K562 (cell line): Measurements from ENCODE around the gene AGPAT1. TPM values are rescaled to one million over a fixed set of nuclear protein-coding genes. Genes with fewer than 3 reads are reported as not detected.

Experiments
- CHAMP1 ChIP-seq: fragments of 450-650 bp; IDR thresholded peaks from 2 replicates; pipeline ENCODE4 v1.6.1; 2016; ENCODE audit warnings: mild to moderate bottlenecking
- CHCHD3 ChIP-seq: fragments of 250-450 bp; sonication (Bioruptor Pico); IDR thresholded peaks from 2 replicates; pipeline ENCODE4 v2.1.2; 2022; ENCODE audit warnings: mild to moderate bottlenecking
- FOXK2 ChIP-seq, 2 experiments: fragments of 450-650 bp; IDR thresholded peaks in 1 of 2; conservative IDR thresholded peaks in 1 of 2; 2 replicates each; pipeline ENCODE4 v1.6.1; 2016; ENCODE audit warnings: low read depth in 2 of 2, mild to moderate bottlenecking in 1 of 2
- MECOM ChIP-seq: fragments of 250-450 bp; sonication (Bioruptor Pico); IDR thresholded peaks from 2 replicates; pipeline ENCODE4 v1.8.0; 2022; ENCODE audit warnings: inconsistent platforms
- NCOA4 ChIP-seq: fragments of 450-650 bp; IDR thresholded peaks from 2 replicates; pipeline ENCODE4 v1.6.1; 2018; ENCODE audit warnings: mild to moderate bottlenecking; ENCODE audit not compliant: partially characterized antibody
- POLR2B ChIP-seq: fragments of 450-650 bp; IDR thresholded peaks from 2 replicates; pipeline ENCODE4 v1.6.1; 2018; ENCODE audit warnings: low read depth; ENCODE audit not compliant: partially characterized antibody
- RBM14 ChIP-seq: fragments of 200-400 bp; formaldehyde crosslinking; IDR thresholded peaks from 2 replicates; pipeline ENCODE4 v1.6.1; 2018; ENCODE audit warnings: low read depth, mild to moderate bottlenecking, low read length, moderate library complexity, borderline replicate concordance; ENCODE audit not compliant: insufficient read depth
- SMARCB1 ChIP-seq: IDR thresholded peaks from 2 replicates; pipeline ENCODE4 v1.6.1; 2011; ENCODE audit warnings: improper control_type of control experiment, low read depth; ENCODE audit not compliant: insufficient read length
- TEAD1 ChIP-seq, 2 experiments: fragments of 450-650 bp in 1 of 2; sonication (generic) in 1 of 2; formaldehyde crosslinking; IDR thresholded peaks; 2 replicates each; pipeline versions ENCODE4 v1.4.0 to v1.8.0; 2020 to 2022; ENCODE audit warnings: mild to moderate bottlenecking in 2 of 2, missing genetic modification reagents in 1 of 2
- TSC22D4 ChIP-seq: fragments of 450-650 bp; IDR thresholded peaks from 2 replicates; pipeline ENCODE4 v1.6.1; 2016; ENCODE audit warnings: missing genetic modification characterization, missing biosample characterization, control low read depth
- ZNF134 ChIP-seq: fragments of 250-450 bp; sonication (Bioruptor Pico); conservative IDR thresholded peaks from 2 replicates; pipeline ENCODE4 v1.4.0; 2020
- polyA plus RNA-seq, 8 experiments: library from polyadenylated mRNA; depleted of rRNA in 4 of 8; stranded (reverse) in 5 of 8; unstranded in 3 of 8; fragments of >200 nt; fragmentation: Nextera tagmentation in 2 of 8; fragmentation: Illumina TruSeq in 1 of 8; extraction: Ambion mirVana in 2 of 8; extraction: Trizol in 1 of 8; gene quantifications; 2 replicates each; pipeline versions ENCODE4 v1.2.1 to v1.2.3, GENCODE V29; 2011 to 2014; ENCODE audit warnings: inconsistent platforms in 1 of 8, missing spikeins in 1 of 8
- total RNA-seq, 7 experiments: library from RNA; depleted of rRNA in 6 of 7; stranded (reverse); fragments of >200 nt in 6 of 7; fragmentation: Illumina TruSeq in 2 of 7; extraction: Trizol in 2 of 7; gene quantifications; 2 replicates each; pipeline versions ENCODE4 v1.2.1 to v1.2.3, GENCODE V29; 2011 to 2021; ENCODE audit warnings: low replicate concordance in 1 of 7
- TF ChIP-seq, protein P1 (sequence below): fragments of 450-650 bp; IDR thresholded peaks from 2 replicates; pipeline ENCODE4 v1.6.1; 2016; ENCODE audit warnings: low read depth

Gene AGPAT1
- total and polyA plus RNA-seq, 9 of the 15 experiments (the other 6 are each of a cell fraction or from before 2014, with no cell fraction given), result 37.9 to 176 (median 69.4) TPM

DNA sequence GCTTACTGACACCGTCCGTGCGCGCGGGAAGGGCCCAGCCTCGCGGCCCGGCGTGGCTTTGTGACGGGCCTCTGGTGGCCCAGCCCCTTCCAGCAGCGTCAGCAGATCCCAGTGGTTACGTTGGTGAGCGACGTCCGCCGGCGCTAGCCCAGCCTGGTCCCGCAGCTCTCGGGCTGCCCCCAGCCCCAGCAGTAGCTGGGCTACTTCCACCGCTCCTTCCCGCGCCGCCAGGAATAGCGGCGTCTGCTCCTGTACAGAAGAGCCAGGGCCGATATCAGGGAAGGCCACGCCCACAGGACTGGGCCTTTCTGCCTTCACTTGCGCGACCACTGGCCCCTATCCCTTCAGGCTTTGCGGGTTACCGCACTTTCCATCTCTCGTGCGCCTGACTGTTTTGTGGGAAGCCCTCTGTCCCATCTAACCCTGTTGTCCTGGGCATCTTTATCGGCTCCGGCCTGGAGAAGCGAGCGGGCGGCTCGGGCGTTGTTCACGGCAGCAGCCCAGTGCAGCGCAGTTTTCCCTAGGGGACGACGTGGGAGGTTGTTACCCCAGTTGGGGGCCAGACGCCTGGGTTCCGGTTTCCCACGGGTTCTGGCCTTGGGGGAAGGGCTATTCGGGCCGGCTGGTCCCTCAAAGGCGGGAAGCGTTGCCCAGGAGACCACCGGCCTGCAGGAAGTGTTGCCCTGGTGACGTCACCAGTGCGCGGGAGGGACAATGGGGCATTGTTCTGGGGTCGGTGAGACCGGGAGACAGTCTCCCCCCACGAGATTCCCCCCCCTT lies 20.2 kb upstream of the AGPAT1 start (continued):
- TF ChIP-seq, protein P1, sequence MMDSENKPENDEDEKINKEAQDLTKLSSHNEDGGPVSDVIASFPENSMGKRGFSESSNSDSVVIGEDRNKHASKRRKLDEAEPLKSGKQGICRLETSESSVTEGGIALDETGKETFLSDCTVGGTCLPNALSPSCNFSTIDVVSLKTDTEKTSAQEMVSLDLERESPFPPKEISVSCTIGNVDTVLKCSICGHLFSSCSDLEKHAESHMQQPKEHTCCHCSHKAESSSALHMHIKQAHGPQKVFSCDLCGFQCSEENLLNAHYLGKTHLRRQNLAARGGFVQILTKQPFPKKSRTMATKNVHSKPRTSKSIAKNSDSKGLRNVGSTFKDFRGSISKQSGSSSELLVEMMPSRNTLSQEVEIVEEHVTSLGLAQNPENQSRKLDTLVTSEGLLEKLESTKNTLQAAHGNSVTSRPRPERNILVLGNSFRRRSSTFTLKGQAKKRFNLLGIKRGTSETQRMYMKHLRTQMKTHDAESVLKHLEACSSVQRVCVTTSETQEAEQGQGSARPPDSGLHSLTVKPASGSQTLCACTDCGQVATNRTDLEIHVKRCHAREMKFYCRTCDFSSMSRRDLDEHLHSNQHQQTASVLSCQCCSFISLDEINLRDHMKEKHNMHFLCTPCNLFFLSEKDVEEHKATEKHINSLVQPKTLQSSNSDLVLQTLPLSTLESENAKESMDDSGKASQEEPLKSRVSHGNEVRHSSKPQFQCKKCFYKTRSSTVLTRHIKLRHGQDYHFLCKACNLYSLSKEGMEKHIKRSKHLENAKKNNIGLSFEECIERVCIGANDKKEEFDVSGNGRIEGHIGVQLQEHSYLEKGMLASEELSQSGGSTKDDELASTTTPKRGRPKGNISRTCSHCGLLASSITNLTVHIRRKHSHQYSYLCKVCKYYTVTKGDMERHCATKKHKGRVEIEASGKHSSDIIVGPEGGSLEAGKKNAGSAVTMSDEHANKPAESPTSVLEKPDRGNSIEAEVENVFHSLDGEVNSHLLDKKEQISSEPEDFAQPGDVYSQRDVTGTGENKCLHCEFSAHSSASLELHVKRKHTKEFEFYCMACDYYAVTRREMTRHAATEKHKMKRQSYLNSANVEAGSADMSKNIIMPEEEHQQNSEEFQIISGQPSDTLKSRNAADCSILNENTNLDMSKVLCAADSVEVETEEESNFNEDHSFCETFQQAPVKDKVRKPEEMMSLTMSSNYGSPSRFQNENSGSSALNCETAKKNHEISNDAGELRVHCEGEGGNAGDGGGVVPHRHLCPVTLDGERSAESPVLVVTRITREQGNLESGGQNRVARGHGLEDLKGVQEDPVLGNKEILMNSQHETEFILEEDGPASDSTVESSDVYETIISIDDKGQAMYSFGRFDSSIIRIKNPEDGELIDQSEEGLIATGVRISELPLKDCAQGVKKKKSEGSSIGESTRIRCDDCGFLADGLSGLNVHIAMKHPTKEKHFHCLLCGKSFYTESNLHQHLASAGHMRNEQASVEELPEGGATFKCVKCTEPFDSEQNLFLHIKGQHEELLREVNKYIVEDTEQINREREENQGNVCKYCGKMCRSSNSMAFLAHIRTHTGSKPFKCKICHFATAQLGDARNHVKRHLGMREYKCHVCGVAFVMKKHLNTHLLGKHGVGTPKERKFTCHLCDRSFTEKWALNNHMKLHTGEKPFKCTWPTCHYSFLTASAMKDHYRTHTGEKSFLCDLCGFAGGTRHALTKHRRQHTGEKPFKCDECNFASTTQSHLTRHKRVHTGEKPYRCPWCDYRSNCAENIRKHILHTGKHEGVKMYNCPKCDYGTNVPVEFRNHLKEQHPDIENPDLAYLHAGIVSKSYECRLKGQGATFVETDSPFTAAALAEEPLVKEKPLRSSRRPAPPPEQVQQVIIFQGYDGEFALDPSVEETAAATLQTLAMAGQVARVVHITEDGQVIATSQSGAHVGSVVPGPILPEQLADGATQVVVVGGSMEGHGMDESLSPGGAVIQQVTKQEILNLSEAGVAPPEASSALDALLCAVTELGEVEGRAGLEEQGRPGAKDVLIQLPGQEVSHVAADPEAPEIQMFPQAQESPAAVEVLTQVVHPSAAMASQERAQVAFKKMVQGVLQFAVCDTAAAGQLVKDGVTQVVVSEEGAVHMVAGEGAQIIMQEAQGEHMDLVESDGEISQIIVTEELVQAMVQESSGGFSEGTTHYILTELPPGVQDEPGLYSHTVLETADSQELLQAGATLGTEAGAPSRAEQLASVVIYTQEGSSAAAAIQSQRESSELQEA, result no peak
- TF ChIP-seq NCOA4, result no peak
- TF ChIP-seq POLR2B, result peak; percentile 96
- TF ChIP-seq RBM14, result no peak
- TF ChIP-seq MECOM (CRISPR knock-in tag), result no peak
- TF ChIP-seq ZNF134 (CRISPR knock-in tag), result no peak
- TF ChIP-seq TSC22D4 (tag), result no peak
- no peak for TF ChIP-seq CHAMP1
- peak; percentile 54 to 56; a peak in 3 of 4 replicates for TF ChIP-seq FOXK2 (conservative IDR thresholded peaks at IDR 0.05 in 1 of 2, IDR thresholded peaks at IDR 0.05 in 1 of 2; ENCODE audit: low read depth in 2 of 2)
- TF ChIP-seq SMARCB1, result no peak
- TF ChIP-seq CHCHD3, result peak; percentile 88; the same call in 1 of the 2 replicates
- TF ChIP-seq TEAD1 (CRISPR knock-in tag; IDR thresholded peaks at IDR 0.05), result peak; percentile 2 to 58; a peak in 1 of 4 replicates
